IMR-90 (cell line): ENCODE data around the gene PRPSAP1. TPM values are rescaled to one million over a fixed set of nuclear protein-coding genes. Genes with fewer than 3 reads are reported as not detected.

Source experiments
- ATAC-seq: fragments of 200-7000 bp; cut with Tn5 transposase; 2 replicates; pipeline ENCODE4 v1.9.1; 2020; ENCODE audit warnings: low read depth, mild to moderate bottlenecking, moderate library complexity
- BruUV-seq: library from RNA; stranded (reverse); fragments of 400-500 nt; replicated peaks from 2 replicates; lab custom pipeline; 2021; lab: Mats Ljungman, UMichigan
- CTCF ChIA-PET: fragments of 300-600 bp; formaldehyde crosslinking; extraction: SDS; loops from one replicate; lab custom pipeline; 2021; ENCODE audit warnings: antibody characterized with exemption; lab: Yijun Ruan, JAX
- POLR2A ChIA-PET: fragments of 300-600 bp; sonication (Branson Sonifier 250); formaldehyde crosslinking; loops from one replicate; lab custom pipeline; 2022; ENCODE audit warnings: antibody characterized with exemption; ENCODE audit not compliant: unreplicated experiment; lab: Charles Lee
- DNase-seq: peaks from one replicate; pipeline ENCODE4 v3.0.0; 2013
- H2AFZ ChIP-seq: replicated peaks from 2 replicates; pipeline ENCODE3; 2013; ENCODE audit warnings: low read length, mild to moderate bottlenecking; ENCODE audit not compliant: poor library complexity
- H2AK5ac ChIP-seq: 2 replicates; pipeline ENCODE4 v1.6.1; 2013; ENCODE audit warnings: low read depth, low read length, inconsistent platforms
- H2AK9ac ChIP-seq: replicated peaks from 2 replicates; pipeline ENCODE3; 2013; ENCODE audit warnings: mild to moderate bottlenecking, low read depth, low read length, moderate library complexity; ENCODE audit not compliant: poor library complexity
- H2BK120ac ChIP-seq: 2 replicates; pipeline ENCODE4 v1.6.1; 2013; ENCODE audit warnings: low read depth, low read length, inconsistent platforms
- H2BK15ac ChIP-seq: 3 replicates; pipeline ENCODE4 v1.6.1; 2013; ENCODE audit warnings: low read depth, low read length, inconsistent platforms
- H2BK20ac ChIP-seq: 2 replicates; pipeline ENCODE4 v1.6.1; 2013; ENCODE audit warnings: low read depth, mild to moderate bottlenecking, inconsistent platforms, low read length, moderate library complexity
- H2BK5ac ChIP-seq: 2 replicates; pipeline ENCODE4 v1.6.1; 2013; ENCODE audit warnings: mild to moderate bottlenecking, low read depth, low read length, inconsistent platforms; ENCODE audit not compliant: poor library complexity, severe bottlenecking
- H3K14ac ChIP-seq: replicated peaks from 2 replicates; pipeline ENCODE4 v1.6.1; 2013; ENCODE audit warnings: low read depth, low read length, inconsistent platforms
- H3K18ac ChIP-seq: 2 replicates; pipeline ENCODE4 v1.6.1; 2013; ENCODE audit warnings: low read depth, low read length, control low read depth
- H3K23ac ChIP-seq: 2 replicates; pipeline ENCODE4 v1.6.1; 2013; ENCODE audit warnings: low read depth, low read length, inconsistent platforms
- H3K27ac ChIP-seq: 2 replicates; pipeline ENCODE4 v1.5.1; 2013; ENCODE audit warnings: mild to moderate bottlenecking, control low read depth, low read length; ENCODE audit not compliant: insufficient read depth
- H3K27me3 ChIP-seq: 2 replicates; pipeline ENCODE4 v1.6.1; 2013; ENCODE audit warnings: low read length; ENCODE audit not compliant: control insufficient read depth, insufficient read depth
- H3K36me3 ChIP-seq: 2 replicates; pipeline ENCODE4 v1.6.1; 2013; ENCODE audit warnings: low read length, mixed read lengths; ENCODE audit not compliant: control insufficient read depth, insufficient read depth
- H3K4ac ChIP-seq: 2 replicates; pipeline ENCODE4 v1.6.1; 2013; ENCODE audit warnings: low read depth, low read length, inconsistent platforms
- H3K4me1 ChIP-seq: 2 replicates; pipeline ENCODE4 v1.6.1; 2013; ENCODE audit warnings: low read length, mixed read lengths; ENCODE audit not compliant: control insufficient read depth, insufficient read depth
- H3K4me2 ChIP-seq: 2 replicates; pipeline ENCODE4 v1.6.1; 2013; ENCODE audit warnings: low read depth, mild to moderate bottlenecking, control low read depth, low read length, moderate library complexity
- H3K4me3 ChIP-seq: 2 replicates; pipeline ENCODE4 v1.5.1; 2013; ENCODE audit warnings: low read depth, mild to moderate bottlenecking, control low read depth, low read length, moderate library complexity; ENCODE audit not compliant: insufficient read depth
- H3K56ac ChIP-seq: 2 replicates; pipeline ENCODE4 v1.6.1; 2013; ENCODE audit warnings: low read length, inconsistent platforms; ENCODE audit not compliant: insufficient read depth; ENCODE audit errors: extremely low read depth
- H3K79me1 ChIP-seq, 2 experiments: 2 replicates each; pipeline ENCODE4 v1.6.1; 2013; ENCODE audit warnings: low read length in 2 of 2, inconsistent platforms in 1 of 2, low read depth in 1 of 2
- H3K9ac ChIP-seq: 2 replicates; pipeline ENCODE4 v1.6.1; 2013; ENCODE audit warnings: low read depth, low read length, control low read depth
- H3K9me1 ChIP-seq: 2 replicates; pipeline ENCODE4 v1.6.1; 2013; ENCODE audit warnings: low read length, inconsistent platforms; ENCODE audit not compliant: insufficient read depth
- H3K9me3 ChIP-seq: 2 replicates; pipeline ENCODE4 v1.6.1; 2013; ENCODE audit warnings: low read length; ENCODE audit not compliant: control insufficient read depth, insufficient read depth
- H4K20me1 ChIP-seq: 2 replicates; pipeline ENCODE4 v1.6.1; 2013; ENCODE audit warnings: low read length, inconsistent platforms; ENCODE audit not compliant: insufficient read depth
- H4K5ac ChIP-seq: 2 replicates; pipeline ENCODE4 v1.6.1; 2013; ENCODE audit warnings: mild to moderate bottlenecking, low read depth, low read length, control low read depth
- H4K8ac ChIP-seq, 2 experiments: 2 replicates each; pipeline ENCODE4 v1.6.1; 2013; ENCODE audit warnings: low read depth in 2 of 2, low read length in 2 of 2, control low read depth in 1 of 2, inconsistent platforms in 1 of 2
- H4K91ac ChIP-seq: 2 replicates; pipeline ENCODE4 v1.6.1; 2013; ENCODE audit warnings: low read depth, low read length, inconsistent platforms; ENCODE audit not compliant: insufficient read depth
- BHLHE40 ChIP-seq: fragments of 150-350 bp; IDR thresholded peaks from 2 replicates; pipeline ENCODE4 v1.6.1; 2016; ENCODE audit warnings: mild to moderate bottlenecking, low read depth, low read length
- CEBPB ChIP-seq: IDR thresholded peaks from 2 replicates; pipeline ENCODE4 v1.6.1; 2012; ENCODE audit warnings: low read depth, low read length, improper control_type of control experiment
- CHD1 ChIP-seq: IDR thresholded peaks from 2 replicates; pipeline ENCODE4 v1.6.1; 2012; ENCODE audit warnings: low read depth, low read length, improper control_type of control experiment
- MAFK ChIP-seq: IDR thresholded peaks from 2 replicates; pipeline ENCODE4 v1.6.1; 2012; ENCODE audit warnings: low read depth, low read length, improper control_type of control experiment
- MXI1 ChIP-seq: IDR thresholded peaks from 2 replicates; pipeline ENCODE4 v1.6.1; 2012; ENCODE audit warnings: low read depth, mild to moderate bottlenecking, low read length, moderate library complexity, borderline replicate concordance
- POLR2A ChIP-seq: IDR thresholded peaks from 2 replicates; pipeline ENCODE4 v1.6.1; 2012; ENCODE audit warnings: mild to moderate bottlenecking, low read depth, low read length
- RAD21 ChIP-seq: IDR thresholded peaks from 2 replicates; pipeline ENCODE4 v1.6.1; 2012; ENCODE audit warnings: low read length, improper control_type of control experiment
- RCOR1 ChIP-seq: IDR thresholded peaks from 2 replicates; pipeline ENCODE4 v1.6.1; 2012; ENCODE audit warnings: mild to moderate bottlenecking, low read length, improper control_type of control experiment; ENCODE audit not compliant: insufficient replicate concordance
- RFX5 ChIP-seq: IDR thresholded peaks from 2 replicates; pipeline ENCODE4 v1.8.0; 2012; ENCODE audit warnings: low read depth, mild to moderate bottlenecking, low read length, moderate library complexity
- SMC3 ChIP-seq: fragments of 150-350 bp; IDR thresholded peaks from 2 replicates; pipeline ENCODE4 v1.6.1; 2016; ENCODE audit warnings: low read depth, mild to moderate bottlenecking, antibody characterized with exemption, low read length, moderate library complexity
- USF2 ChIP-seq: fragments of 150-350 bp; IDR thresholded peaks from 2 replicates; pipeline ENCODE4 v1.6.1; 2017; ENCODE audit warnings: mild to moderate bottlenecking, antibody characterized with exemption, low read length, low read depth
- WGBS, 2 experiments: methylation state at CpG; one replicate each; pipeline versions ENCODE4 v1.1.5 to v1.1.7; 2013; ENCODE audit warnings: missing lambda C conversion rate in 2 of 2; ENCODE audit not compliant: insufficient read length in 1 of 2; ENCODE audit errors: extremely low coverage in 2 of 2; 5-methylcytosine and 5-hydroxymethylcytosine counted together
- dilution Hi-C: fragments of 300-500 bp; cut with HindIII; formaldehyde crosslinking; loops from one replicate; pipeline ENCODE4 v1.14.3; 2018; ENCODE audit warnings: low sequenced_read_pairs; ENCODE audit not compliant: unreplicated experiment
- in situ Hi-C: fragments of 300-500 bp; cut with MboI; formaldehyde crosslinking; loops from 3 replicates; pipeline ENCODE4 v1.14.3; 2019; ENCODE audit warnings: low sequenced_read_pairs, inconsistent platforms, mixed read lengths
- intact Hi-C: fragments of 100-400 bp; cut with micrococcal nuclease; formaldehyde crosslinking; loops from 2 replicates; pipeline ENCODE4 v1.10.0; 2022
- polyA plus RNA-seq, 3 experiments: library from polyadenylated mRNA; depleted of rRNA; stranded (reverse); fragments of >200 nt; gene quantifications; 2 replicates each; pipeline ENCODE4 v1.2.3, GENCODE V29; 2012; ENCODE audit warnings: low replicate concordance in 1 of 3
- total RNA-seq: library from RNA; depleted of rRNA; stranded (reverse); fragments of >200 nt; gene quantifications from 2 replicates; pipeline ENCODE4 v1.2.3, GENCODE V29; 2012
- TF ChIP-seq, protein P1 (sequence below): fragments of 150-350 bp; IDR thresholded peaks from 2 replicates; pipeline ENCODE4 v1.6.1; 2016; ENCODE audit warnings: low read depth, mild to moderate bottlenecking, low read length, moderate library complexity, borderline replicate concordance

Gene PRPSAP1
- total and polyA plus RNA-seq, 2 of the 4 experiments (the other 2 are of a cell fraction), result 34.4 to 48.6 TPM

DNA sequence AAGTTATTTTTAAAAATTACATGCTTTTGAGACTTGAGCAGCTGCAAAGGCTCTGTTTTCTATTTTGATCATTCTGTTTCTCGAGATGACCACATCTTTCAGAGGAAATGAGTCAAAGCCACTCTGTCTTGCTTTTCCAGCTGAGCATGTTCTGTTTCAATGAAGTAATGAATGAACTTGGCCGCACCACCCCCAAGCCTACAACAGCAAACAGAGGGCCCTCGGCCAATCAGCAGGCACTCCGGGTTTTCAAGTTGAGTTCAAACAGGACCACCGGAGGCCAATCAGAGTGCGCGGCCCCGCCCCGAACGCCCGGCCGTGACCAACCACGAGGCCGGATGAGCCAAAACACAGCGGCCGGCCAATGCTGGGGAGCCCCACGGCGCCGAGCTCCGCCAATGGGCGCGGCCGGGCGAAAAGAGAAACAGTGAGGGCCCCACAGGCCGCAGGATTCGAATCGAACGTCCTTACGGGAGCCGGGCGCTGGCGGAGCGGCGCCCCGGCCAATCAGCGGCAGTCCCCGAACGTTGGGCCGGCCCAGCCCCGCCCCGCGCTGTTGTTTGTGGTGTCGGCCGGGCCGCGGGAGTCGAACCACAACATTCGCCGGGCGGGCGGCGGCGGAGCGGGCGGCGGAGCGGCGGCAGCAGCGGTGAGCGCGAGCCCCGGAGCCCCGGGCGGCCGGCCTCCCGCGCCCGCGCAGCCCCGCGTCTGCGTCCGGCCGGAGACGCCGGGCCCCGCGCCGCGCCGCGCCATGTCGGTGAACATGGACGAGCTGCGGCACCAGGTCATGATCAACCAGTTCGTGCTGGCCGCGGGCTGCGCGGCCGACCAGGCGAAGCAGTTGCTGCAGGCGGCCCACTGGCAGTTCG is 88.7 kb downstream of the PRPSAP1 start, which contains the start of gene UBALD2 (continued):
- TF ChIP-seq, protein P1, sequence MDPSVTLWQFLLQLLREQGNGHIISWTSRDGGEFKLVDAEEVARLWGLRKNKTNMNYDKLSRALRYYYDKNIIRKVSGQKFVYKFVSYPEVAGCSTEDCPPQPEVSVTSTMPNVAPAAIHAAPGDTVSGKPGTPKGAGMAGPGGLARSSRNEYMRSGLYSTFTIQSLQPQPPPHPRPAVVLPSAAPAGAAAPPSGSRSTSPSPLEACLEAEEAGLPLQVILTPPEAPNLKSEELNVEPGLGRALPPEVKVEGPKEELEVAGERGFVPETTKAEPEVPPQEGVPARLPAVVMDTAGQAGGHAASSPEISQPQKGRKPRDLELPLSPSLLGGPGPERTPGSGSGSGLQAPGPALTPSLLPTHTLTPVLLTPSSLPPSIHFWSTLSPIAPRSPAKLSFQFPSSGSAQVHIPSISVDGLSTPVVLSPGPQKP, result no peak

- H4K91ac ChIP-seq, result 0 out of 2 replicates have a peak overlapping the region, but pooled peaks have one; percentile 34
- intact Hi-C loops (loop anchor here (2.0 kb wide), 1 partner anchor 24 kb away; the partner anchor contains the start of gene RNF157), in situ Hi-C loops (no loop called here), dilution Hi-C loops (no loop called here)
- H3K27me3 ChIP-seq, result no peaks in the 10 kb centered on the region
- peak overlapping the region; percentile 73 for H3K4me2 ChIP-seq
- no peak for ATAC-seq
- H2BK5ac ChIP-seq, result peak overlapping the region; percentile 78
- peaks cover 15% of the 10 kb centered on the region for H3K9me1 ChIP-seq
- no peak overlapping the region for H2AFZ ChIP-seq
- peak overlapping the region; percentile 40 for H3K27ac ChIP-seq
- H3K79me1 ChIP-seq, result peaks cover 23 to 43% of the 10 kb centered on the region in 2 experiments
- H3K18ac ChIP-seq, result peak overlapping the region; percentile 32; the same call in 1 of the 2 replicates
- POLR2A ChIA-PET, result interaction anchor here (0.6 kb wide), 1 partner anchor 15 kb away, joined by 4 read pairs; no protein-coding TSS in a partner anchor
- H2BK20ac ChIP-seq, result peak overlapping the region; percentile 60
- CTCF ChIA-PET, result interaction anchor here (0.7 to 1.3 kb wide), 3 partner anchors 9 to 15 kb away, joined by 3 read pairs; no protein-coding TSS in a partner anchor
- peak overlapping the region; percentile 13; the same call in 1 of the 2 replicates for H4K5ac ChIP-seq
- peak overlapping the region; percentile 75; the same call in 2 of the 3 replicates for H2BK15ac ChIP-seq
- H3K9ac ChIP-seq, result no peak overlapping the region
- no peaks in the 10 kb centered on the region for H3K9me3 ChIP-seq
- H3K4me3 ChIP-seq, result no peak overlapping the region
- peak overlapping the region; percentile 61; the same call in 1 of the 2 replicates for H3K14ac ChIP-seq
- H4K8ac ChIP-seq, result peak overlapping the region in 1 of 2 experiments; percentile 82; a peak in 3 of 4 replicates
- H3K4ac ChIP-seq, result peak overlapping the region; percentile 79
- no CpG with 5 or more reads among the region's 9 CpGs for WGBS, 2 experiments
- no peak for DNase-seq
- H2BK120ac ChIP-seq, result peak overlapping the region; percentile 67; the same call in 1 of the 2 replicates
- peak overlapping the region; percentile 54; the same call in 1 of the 2 replicates for H3K23ac ChIP-seq
- H3K36me3 ChIP-seq, result peaks cover 4% of the 10 kb centered on the region
- H3K4me1 ChIP-seq, result peaks cover 10% of the 10 kb centered on the region
- H2AK5ac ChIP-seq, result no peak overlapping the region
- peak overlapping the region; percentile 85 for H2AK9ac ChIP-seq
- no TSS peak for BruUV-seq
- peak overlapping the region; percentile 54 for H3K56ac ChIP-seq
- H4K20me1 ChIP-seq, result no peaks in the 10 kb centered on the region
- TF ChIP-seq MAFK (no peak), RCOR1 (no peak), BHLHE40 (no peak), MXI1 (no peak), RFX5 (no peak), CEBPB (no peak), USF2 (no peak), CHD1 (no peak), POLR2A (no peak), SMC3 (no peak), RAD21 (no peak)
- TF ChIP-seq, protein P1, result no peak
Observed at GRCh38 chr17:76264425-76264754, 89.3 kb downstream of the PRPSAP1 start.
